ACC112 (cell line): ENCODE data around the gene UBXN2A.

Experiments used
- H2AFZ ChIP-seq: fragments of 200-600 bp; sonication (generic); one replicate; pipeline ENCODE4 v1.6.0; 2017; ENCODE audit warnings: antibody characterized with exemption, low read length; ENCODE audit not compliant: unreplicated experiment
- H3K27ac ChIP-seq: fragments of 200-600 bp; sonication (generic); 2 replicates; pipeline ENCODE4 v1.5.1; 2014; ENCODE audit warnings: low read depth, mild to moderate bottlenecking, antibody characterized with exemption, low read length, moderate library complexity
- H3K27me3 ChIP-seq: fragments of 200-600 bp; sonication (generic); 2 replicates; pipeline ENCODE4 v1.6.1; 2014; ENCODE audit warnings: mild to moderate bottlenecking, antibody characterized with exemption, low read length, moderate library complexity, mixed read lengths; ENCODE audit not compliant: insufficient read depth
- H3K36me3 ChIP-seq: fragments of 200-600 bp; sonication (generic); 2 replicates; pipeline ENCODE4 v1.6.1; 2016; ENCODE audit warnings: mild to moderate bottlenecking, antibody characterized with exemption, low read length, moderate library complexity, mixed read lengths; ENCODE audit not compliant: insufficient read depth
- H3K4me1 ChIP-seq: fragments of 200-600 bp; sonication (generic); one replicate; pipeline ENCODE4 v1.6.1; 2016; ENCODE audit warnings: low read length, mixed read lengths; ENCODE audit not compliant: insufficient read depth, unreplicated experiment, control insufficient read depth
- H3K4me3 ChIP-seq: fragments of 200-600 bp; sonication (generic); 2 replicates; pipeline ENCODE4 v1.5.1; 2014; ENCODE audit warnings: mild to moderate bottlenecking, low read depth, low read length
- H3K79me2 ChIP-seq: fragments of 200-600 bp; sonication (generic); one replicate; pipeline ENCODE4 v1.6.0; 2016; ENCODE audit warnings: low read length; ENCODE audit not compliant: control insufficient read depth, unreplicated experiment, insufficient read depth

Gene UBXN2A

GRCh38 chr2:23939987-23940717 lies at the start of gene UBXN2A:
UBXN2A (plus strand) TSS chr2:23940463; CDS start chr2:23958315, 17,852 bp downstream.
- Histone ChIP-seq H3K27me3 (no peaks in the 10 kb centered on the region), H3K79me2 (peaks cover 41% of the 10 kb centered on the region), H3K36me3 (0 out of 2 replicates have a peak, but pooled peaks cover 3% of the 10 kb centered on the region), H3K4me3 (peak within 1 kb of the TSS; percentile 98), H3K4me1 (peaks cover 16% of the 10 kb centered on the region), H3K27ac (peak within 1 kb of the TSS; percentile 69), H2AFZ (peak within 1 kb of the TSS; percentile 99)

GRCh38 chr2:23900133-23900532 lies 40.1 kb upstream of the UBXN2A start:
- Histone ChIP-seq H3K27ac (peak overlapping the region; percentile 91), H3K36me3 (no peaks in the 10 kb centered on the region), H3K4me3 (peak overlapping the region; percentile 68), H2AFZ (no peak overlapping the region), H3K27me3 (no peaks in the 10 kb centered on the region), H3K79me2 (peaks cover 37% of the 10 kb centered on the region), H3K4me1 (peaks cover 26% of the 10 kb centered on the region)

GRCh38 chr2:23900541-23901322 lies 39.5 kb upstream of the UBXN2A start:
- Histone ChIP-seq H3K27me3 (no peaks in the 10 kb centered on the region), H3K27ac (peak overlapping the region; percentile 91), H3K36me3 (no peaks in the 10 kb centered on the region), H3K4me3 (peak overlapping the region; percentile 68), H2AFZ (no peak overlapping the region), H3K79me2 (peaks cover 38% of the 10 kb centered on the region), H3K4me1 (peaks cover 26% of the 10 kb centered on the region)

GRCh38 chr2:23901966-23902846 lies 38.1 kb upstream of the UBXN2A start:
- H2AFZ ChIP-seq = no peak overlapping the region
- no peak overlapping the region for H3K4me3 ChIP-seq
- no peaks in the 10 kb centered on the region for H3K36me3 ChIP-seq
- H3K79me2 ChIP-seq = peaks cover 39% of the 10 kb centered on the region
- H3K4me1 ChIP-seq = peaks cover 26% of the 10 kb centered on the region
- H3K27me3 ChIP-seq = no peaks in the 10 kb centered on the region
- H3K27ac ChIP-seq = peak overlapping the region; percentile 9

GRCh38 chr2:23903034-23903433 lies 37.2 kb upstream of the UBXN2A start:
- no peak overlapping the region for H3K27ac ChIP-seq
- no peaks in the 10 kb centered on the region for H3K27me3 ChIP-seq
- H2AFZ ChIP-seq = no peak overlapping the region
- peaks cover 26% of the 10 kb centered on the region for H3K4me1 ChIP-seq
- peaks cover 36% of the 10 kb centered on the region for H3K79me2 ChIP-seq
- no peak overlapping the region for H3K4me3 ChIP-seq
- no peaks in the 10 kb centered on the region for H3K36me3 ChIP-seq

GRCh38 chr2:23904215-23904614 lies 36.0 kb upstream of the UBXN2A start:
- Histone ChIP-seq H3K79me2 (peaks cover 28% of the 10 kb centered on the region), H3K4me3 (no peak overlapping the region), H2AFZ (no peak overlapping the region), H3K4me1 (peaks cover 26% of the 10 kb centered on the region), H3K27ac (peak overlapping the region; percentile 32; the same call in 1 of the 2 replicates), H3K36me3 (no peaks in the 10 kb centered on the region), H3K27me3 (no peaks in the 10 kb centered on the region)

- Histone ChIP-seq H3K36me3 (no peaks in the 10 kb centered on the region), H2AFZ (no peak overlapping the region), H3K79me2 (peaks cover 23% of the 10 kb centered on the region), H3K27ac (peak overlapping the region; percentile 32; the same call in 1 of the 2 replicates), H3K27me3 (no peaks in the 10 kb centered on the region), H3K4me1 (peaks cover 26% of the 10 kb centered on the region), H3K4me3 (no peak overlapping the region)
Measured at GRCh38 chr2:23904692-23905091, 35.6 kb upstream of the UBXN2A start.

- Histone ChIP-seq H3K4me3 (no peak overlapping the region), H3K27me3 (no peaks in the 10 kb centered on the region), H2AFZ (no peak overlapping the region), H3K36me3 (no peaks in the 10 kb centered on the region), H3K79me2 (peaks cover 26% of the 10 kb centered on the region), H3K27ac (peak overlapping the region; percentile 28; the same call in 1 of the 2 replicates), H3K4me1 (peaks cover 25% of the 10 kb centered on the region)
Measured at GRCh38 chr2:23905155-23905554, 35.1 kb upstream of the UBXN2A start.

GRCh38 chr2:23912054-23912453 lies 28.2 kb upstream of the UBXN2A start:
- no peaks in the 10 kb centered on the region for H3K27me3 ChIP-seq
- no peaks in the 10 kb centered on the region for H3K36me3 ChIP-seq
- no peak overlapping the region for H3K4me3 ChIP-seq
- no peak overlapping the region for H3K27ac ChIP-seq
- peaks cover 33% of the 10 kb centered on the region for H3K79me2 ChIP-seq
- H2AFZ ChIP-seq = no peak overlapping the region
- H3K4me1 ChIP-seq = peaks cover 11% of the 10 kb centered on the region

- no peak overlapping the region for H2AFZ ChIP-seq
- no peak overlapping the region for H3K4me3 ChIP-seq
- H3K36me3 ChIP-seq = no peaks in the 10 kb centered on the region
- H3K27ac ChIP-seq = no peak overlapping the region
- H3K79me2 ChIP-seq = peaks cover 35% of the 10 kb centered on the region
- no peaks in the 10 kb centered on the region for H3K27me3 ChIP-seq
- peaks cover 12% of the 10 kb centered on the region for H3K4me1 ChIP-seq
Measured at GRCh38 chr2:23915327-23915726, 24.9 kb upstream of the UBXN2A start.
